GM21576 (cell line): ENCODE measurements around the gene PLA2G2C.
"Not testable (repeated sequence)": the region's sequence is repeated elsewhere in the genome, so short reads cannot be mapped to it uniquely, and the experiment has no call there.

Experiments
- ATAC-seq: cut with Tn5 transposase; IDR thresholded peaks from one replicate; pipeline ENCODE4 v1.9.1; 2021; ENCODE audit warnings: mild to moderate bottlenecking, moderate library complexity; ENCODE audit not compliant: unreplicated experiment

Gene PLA2G2C

DNA sequence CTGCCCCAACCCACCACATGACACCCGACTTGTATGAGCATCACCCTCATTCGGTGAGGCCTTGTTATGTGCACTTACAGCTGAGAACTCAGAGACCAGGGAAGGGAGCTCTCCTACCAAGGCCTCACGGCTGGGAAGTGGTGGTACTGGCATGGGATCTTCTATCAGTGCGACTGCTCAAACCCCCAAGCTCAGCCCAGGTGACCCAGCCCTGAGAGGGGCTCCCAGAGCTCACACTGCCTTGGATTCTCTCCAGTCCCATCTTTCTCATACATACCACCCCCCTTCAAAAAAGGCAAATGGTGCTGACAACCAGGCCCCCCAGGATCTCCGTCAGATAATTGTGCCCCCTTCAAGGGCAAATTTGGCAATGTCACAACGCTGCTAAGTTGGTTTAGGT, 48.0 kb downstream of the PLA2G2C start:
- no peak for ATAC-seq

DNA sequence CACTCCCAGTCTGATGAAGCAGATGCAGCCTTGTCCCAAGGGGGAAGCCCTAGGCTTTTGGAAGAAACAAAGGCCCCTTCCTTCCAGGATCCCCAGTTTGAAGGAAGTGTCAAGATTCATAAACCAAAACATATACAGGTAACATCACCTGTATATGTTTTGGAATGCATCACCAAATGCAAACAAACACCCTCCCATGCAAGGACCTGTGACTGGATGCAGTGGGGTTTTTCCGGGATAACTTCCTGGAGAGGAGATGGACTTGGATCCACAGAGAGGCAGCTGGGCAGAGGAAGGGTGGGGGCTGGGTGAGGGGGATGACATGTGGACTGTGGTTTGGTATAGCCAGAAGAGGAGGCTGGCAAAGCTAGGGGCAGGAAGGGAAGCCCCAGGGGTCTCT, 48.7 kb downstream of the PLA2G2C start:
- ATAC-seq = no peak

DNA sequence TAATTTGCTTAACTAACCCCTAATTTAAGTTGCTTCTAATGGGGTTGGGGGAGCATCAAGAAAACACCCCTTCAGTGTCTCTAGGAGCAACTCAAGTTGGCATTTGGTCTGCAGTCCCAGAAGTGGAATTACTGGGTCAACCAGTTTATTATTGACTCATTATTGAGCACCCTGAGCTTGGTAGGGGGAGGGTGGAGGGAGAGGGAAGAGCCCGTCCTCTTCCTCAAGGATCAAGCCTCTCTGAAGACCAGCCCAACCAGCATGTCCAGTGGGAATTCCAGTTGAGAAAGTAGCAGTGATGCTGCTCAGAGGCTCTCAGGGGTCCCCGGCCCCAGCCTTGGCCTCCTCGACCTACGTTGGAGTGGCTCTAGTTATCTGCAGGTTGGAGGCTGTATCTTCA, 49.3 kb downstream of the PLA2G2C start:
- ATAC-seq = no peak

DNA sequence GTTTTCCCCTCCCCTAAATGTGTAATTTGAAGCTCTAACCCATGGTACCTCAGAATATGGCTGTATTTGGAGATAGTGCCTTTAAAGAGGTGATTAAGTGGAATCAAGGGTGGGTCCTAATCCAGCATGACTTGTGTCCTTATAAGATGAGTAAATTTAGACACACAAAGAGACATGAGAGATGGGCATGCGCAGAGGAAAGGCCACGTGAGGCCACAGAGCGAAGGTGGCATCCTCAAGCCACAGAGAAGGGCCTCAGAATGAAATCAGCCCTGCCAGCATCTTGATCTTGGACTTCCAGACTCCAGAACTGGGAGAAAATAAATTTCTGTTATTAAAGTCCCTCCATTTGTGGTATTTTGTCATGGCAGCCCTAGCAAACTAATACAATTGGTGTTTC, 50.1 kb downstream of the PLA2G2C start:
- no peak for ATAC-seq

DNA sequence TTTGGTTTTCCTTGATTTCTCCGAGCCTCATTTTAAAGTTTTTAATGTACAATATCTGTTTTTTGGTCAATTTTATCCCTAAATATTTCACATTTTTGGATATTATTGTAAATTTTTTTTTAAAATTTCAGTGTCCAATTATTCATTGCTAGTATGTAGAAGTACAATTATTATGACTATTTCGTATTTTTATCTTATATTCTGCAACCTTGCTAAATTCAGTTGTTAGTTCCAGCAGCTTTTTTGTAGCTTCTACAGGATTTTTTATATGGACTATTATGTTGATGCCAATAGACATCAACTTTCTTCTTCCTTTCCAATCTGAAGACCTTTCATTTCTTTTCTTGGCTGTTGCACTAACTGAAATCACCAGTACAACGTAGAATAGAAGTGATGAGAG, 51.3 kb downstream of the PLA2G2C start:
- ATAC-seq = no peak

DNA sequence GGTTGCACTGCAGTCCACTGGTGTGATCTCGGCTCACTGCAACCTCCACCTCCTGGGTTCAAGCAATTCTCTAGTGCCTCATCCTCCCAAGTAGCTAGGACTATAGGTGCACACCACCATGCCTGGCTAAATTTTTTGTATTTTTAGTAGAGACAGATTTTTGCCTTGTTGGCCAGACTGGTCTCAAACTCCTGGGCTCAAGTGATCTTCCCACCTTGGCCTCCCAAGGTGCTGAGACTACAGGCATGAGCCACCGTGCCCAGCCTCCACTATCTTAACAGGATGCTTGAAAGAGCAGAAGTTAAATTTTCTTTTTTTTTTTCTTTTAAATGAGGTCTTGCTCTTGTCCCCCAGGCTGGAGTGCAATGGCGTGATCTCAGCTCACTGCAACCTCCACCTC, 55.8 kb downstream of the PLA2G2C start:
- ATAC-seq = not testable (repeated sequence)

DNA sequence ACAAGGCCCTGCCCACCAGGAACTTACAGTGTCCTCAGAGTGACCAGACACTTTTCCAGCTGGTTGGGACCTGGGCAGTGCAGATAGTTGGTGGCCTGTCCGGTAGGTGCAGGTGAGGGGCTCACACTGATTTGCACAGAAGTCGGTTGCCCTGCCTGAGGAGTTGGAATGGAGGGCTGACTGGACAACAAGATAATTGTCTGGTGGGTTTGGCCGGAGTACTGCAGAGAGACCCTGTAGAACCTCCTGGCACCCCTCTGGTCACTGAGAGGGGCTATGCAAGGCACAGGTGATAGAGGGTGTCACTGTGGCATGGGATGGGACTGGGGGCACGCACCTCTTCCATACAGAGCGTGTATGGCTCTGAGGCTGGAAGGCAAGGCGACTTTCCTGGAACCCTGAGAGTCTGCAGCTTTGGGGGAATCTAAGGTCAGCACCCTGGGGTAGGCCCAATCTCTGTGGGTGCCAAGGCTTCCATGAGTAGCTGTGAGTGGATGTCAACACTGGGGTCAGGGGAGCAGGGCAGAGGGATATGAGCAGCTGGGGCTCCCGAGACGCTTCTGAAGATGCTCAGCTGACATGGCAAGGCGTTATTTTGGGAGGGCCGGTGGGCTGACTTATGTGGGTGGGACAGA, 59.4 kb downstream of the PLA2G2C start:
- ATAC-seq = no peak

DNA sequence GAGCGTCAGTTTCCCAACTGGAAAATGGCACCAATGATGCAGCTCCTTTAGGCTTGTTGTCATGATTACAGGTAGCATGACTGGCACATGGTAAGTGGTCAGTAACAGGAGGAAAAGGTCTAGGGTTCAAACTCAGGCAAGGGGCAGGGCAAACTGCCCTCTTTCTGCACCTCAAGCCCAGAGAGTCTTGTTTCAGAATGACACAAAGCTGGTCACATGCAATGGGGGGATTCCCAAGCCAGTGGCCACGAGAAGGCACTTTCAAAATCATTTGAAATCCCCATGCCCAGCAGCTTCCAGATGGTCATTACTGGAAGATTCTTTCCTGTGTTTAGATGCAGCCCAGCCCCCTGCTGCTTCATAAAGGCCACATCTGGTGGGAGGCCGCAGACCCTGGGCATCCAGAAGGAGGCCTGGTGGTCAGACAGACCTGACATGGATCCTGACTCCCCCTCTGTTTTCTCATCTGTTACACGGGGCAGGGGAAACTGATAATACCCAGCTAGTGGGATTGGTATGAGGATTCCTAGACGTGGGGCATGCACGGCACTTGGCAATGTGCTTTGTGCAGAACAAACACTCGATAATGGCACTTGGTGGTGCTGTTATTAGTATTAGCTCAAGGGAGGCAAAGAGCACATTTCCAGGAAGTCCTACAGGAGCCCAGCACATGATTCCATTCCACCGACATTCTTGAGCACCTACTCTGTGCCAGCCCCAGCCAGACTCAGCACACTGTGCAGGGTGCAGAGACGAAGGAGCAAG, 60.1 kb downstream of the PLA2G2C start:
- no peak for ATAC-seq

DNA sequence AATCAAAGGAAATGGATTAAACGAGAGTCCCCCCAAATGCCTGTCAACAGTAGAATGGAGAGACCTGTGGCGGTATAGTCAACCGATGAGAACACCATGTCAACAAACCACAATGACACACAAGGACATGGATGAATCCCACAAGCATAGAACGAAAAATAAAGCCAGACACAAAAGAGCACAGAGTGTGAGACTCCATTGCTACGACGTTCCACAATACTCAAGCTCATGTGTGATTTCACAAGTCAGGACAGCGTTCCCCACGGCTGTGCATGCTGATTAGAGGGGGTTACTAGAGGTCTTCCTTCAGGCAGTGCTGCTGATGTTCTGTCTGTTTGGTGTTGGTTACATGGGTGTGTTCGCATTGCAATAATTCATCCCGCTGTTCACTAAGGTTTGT, 61.2 kb downstream of the PLA2G2C start:
- no peak for ATAC-seq

DNA sequence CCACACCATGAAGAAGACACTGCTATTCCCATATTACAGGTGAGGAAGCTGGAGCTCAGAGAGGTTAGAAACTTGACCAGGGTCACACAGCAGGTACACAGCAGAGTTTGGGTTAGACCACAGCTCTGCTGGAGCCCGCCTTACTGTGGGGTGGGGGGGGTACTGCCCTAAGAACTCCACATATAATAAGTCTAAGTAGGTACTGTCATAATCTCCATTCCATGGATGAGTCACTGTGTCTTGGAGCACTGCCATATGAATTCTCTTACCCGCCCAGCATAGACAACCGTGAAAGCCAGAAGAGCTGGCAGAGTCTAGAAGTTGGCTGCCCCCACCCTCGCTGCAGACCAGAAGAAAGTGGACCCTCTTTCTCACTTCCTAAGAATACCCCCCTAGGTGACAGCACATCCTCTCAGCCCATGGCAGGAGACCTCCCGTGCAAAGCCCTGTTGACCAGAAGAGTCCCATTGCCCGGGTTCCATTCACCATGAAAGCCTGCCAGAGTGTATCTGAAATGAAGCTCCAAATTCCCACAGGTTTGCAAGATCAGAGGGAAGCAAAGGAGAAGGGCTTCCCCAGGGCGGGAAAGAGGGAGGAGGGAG, 61.8 kb downstream of the PLA2G2C start:
- no peak for ATAC-seq

DNA sequence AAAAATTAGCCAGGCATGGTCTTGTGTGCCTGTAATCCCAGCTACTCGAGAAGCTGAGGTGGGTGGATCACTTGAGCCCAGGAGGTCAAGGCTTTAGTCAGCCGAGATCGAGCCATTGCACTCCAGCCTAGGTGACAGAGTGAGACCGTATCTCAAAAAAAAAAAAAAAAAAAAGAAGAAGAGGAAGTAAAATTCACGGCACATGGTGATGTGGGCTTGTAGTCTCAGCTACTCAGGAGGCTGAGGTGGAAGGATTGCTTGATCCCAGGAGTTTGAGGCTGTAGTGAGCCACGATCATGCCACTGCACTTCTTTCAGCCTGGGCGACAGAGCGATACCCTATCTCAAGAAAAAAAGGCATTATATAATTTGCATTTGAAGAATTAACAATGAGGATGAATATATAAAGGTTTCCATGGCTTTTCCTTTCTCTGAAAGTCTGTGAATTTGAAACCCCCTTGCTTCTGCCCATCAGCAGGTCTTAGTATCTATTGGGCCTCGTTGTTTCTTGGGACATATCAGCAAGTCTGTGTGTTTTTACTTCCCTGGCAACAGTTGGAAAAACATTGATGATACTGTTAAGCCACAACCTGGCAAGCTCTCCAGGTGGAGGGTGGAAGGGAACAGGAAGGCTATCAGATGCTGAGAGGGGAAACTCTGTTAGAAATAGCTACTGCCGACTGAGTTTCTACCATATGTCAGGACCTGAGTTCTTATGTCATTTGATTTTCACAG, 62.4 kb downstream of the PLA2G2C start:
- no peak for ATAC-seq

DNA sequence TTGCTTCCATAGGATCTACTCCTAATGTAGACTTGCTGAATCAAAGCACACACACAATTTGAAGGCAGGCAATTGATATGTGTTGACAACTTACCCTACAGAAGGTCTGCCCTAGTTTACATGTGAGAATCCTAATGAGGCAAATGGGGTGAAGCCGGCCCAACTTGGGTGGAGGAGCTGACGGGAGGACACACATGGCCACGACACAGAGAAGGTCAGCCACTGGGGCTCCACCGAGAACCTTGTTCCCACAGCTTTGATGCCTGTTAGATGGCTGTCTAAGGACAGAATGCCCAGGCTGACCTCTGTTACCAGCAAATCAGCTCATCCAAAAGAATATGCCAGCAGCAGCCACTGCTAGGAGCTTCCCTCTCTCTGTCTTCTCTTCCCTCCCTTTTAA, 65.5 kb downstream of the PLA2G2C start:
- no peak for ATAC-seq

DNA sequence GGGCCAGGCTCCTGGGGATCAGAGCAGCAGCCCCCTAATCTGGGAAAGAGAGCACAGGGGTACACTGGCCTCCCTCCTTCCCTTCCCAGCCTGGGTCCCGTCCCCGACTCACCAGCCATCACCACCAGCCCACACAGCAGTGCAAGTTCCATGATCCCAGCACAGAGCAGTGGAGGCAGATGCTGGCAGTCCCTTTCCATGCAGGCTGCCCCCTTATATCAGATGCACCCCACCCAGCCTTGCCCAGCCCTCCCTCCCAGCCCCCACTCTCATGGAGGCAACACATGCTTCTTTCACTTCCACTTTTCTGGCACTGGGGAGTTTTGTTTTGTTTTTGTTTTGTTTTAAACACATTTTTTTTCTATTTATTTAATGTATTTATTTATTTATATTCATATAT, 67.0 kb downstream of the PLA2G2C start, which contains the start of gene PLA2G2D:
PLA2G2D (minus strand) TSS at position 190 of the 400 bp plus-strand sequence; CDS start at position 152, 38 bp downstream.
- no peak for ATAC-seq

DNA sequence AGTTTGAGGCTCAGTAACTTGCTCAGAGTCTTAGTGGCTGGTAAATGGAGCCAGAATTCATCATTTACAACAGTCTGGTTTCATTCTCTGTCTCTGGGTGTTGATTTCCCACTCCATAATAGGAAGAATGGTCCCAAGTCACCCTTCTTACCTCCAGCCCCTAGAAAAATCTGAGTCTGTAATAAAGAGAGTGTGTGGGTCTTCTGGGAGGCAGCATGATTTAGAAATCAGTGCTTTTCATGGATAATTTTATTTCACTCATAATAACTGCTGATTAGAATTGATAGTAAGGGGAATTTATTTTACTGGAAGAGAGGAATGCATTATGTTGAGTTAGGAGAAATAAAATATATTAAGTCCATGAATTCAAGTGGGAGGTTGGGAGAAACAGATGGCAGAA, 69.1 kb downstream of the PLA2G2C start:
- no peak for ATAC-seq

DNA sequence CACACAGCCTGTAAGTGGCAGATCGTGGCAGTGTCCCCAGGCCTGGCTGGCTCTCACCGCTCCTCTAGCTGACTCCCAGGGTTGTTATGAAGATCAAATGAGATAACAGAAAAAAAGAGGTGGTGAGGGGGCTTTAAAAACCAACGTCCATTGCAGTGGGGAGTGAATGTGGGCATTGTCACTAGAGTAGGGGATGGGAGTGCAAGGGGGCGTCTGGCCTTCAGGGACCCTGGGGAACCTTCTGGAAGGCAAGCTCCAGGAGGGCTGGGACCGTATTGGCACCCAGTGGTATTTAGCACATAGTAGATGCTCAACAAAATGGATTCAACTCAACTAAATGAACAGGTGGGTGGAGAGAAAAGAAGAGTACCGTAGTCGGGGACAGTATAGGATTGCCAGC, 70.4 kb downstream of the PLA2G2C start:
- ATAC-seq = no peak

DNA sequence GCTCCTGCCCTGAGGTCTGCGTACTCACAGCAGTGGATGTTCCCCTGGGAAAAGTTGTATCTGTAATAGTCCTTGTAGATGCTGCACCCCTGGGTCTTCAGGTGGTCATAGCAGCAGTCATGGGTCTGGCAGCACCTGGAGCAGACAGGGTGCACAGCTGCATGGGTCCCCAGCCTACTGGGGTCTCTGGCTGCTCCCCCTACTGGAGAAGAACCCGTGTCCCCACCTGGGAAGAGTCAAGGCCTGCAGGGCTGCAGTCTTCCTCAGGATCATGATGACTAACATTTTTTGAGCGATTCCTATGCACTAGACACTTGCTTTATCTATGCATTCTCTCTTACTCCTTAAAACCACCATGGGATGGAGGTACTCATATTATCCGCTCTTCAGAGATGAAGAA, 70.8 kb downstream of the PLA2G2C start:
- ATAC-seq = no peak

DNA sequence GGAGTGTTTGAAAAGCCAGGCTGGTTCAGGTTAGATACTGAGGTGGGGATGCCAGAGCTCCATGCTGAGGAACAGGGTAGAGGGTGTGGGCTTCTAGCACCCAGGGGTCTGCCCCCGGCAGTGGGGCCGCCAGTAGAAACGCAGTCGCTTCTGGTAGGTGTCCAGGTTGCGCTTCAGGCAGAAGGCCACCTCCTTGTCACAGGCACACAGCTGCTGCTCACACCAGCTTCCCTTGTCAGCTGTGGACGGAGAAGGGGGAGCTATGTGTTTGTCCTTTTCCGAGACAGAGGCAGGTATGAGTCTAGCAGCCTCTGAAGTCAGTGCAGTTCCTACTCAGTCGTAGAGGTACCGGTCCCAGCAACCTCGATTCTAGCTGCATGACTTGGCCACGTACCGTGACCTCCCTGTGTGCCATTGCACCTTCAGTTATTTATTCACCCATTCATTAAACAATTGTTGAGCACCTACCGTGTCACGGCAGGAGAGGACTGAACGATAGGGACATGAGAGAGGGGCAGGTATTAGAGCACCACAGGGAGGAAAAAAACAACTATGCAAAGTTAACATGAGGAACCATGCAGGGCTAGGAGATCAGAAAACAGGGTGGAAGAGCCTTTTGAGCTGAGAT, 72.2 kb downstream of the PLA2G2C start:
- ATAC-seq = no peak
